GM12875 (cell line): Measurements from ENCODE around the gene ARHGDIA.
A peak's percentile ranks its signal among the peaks of the same experiment; 100 is the strongest.

Source experiments
- H3K4me3 ChIP-seq: one replicate; pipeline ENCODE4 v1.5.1; 2011; ENCODE audit warnings: low read depth, low read length, control low read depth
- TF ChIP-seq, protein P1 (sequence below): IDR thresholded peaks from 2 replicates; pipeline ENCODE4 v1.5.1; 2011; ENCODE audit warnings: low read depth, mild to moderate bottlenecking, control low read depth, inconsistent platforms, low read length, moderate library complexity, borderline replicate concordance; ENCODE audit not compliant: insufficient read depth

Gene ARHGDIA

DNA sequence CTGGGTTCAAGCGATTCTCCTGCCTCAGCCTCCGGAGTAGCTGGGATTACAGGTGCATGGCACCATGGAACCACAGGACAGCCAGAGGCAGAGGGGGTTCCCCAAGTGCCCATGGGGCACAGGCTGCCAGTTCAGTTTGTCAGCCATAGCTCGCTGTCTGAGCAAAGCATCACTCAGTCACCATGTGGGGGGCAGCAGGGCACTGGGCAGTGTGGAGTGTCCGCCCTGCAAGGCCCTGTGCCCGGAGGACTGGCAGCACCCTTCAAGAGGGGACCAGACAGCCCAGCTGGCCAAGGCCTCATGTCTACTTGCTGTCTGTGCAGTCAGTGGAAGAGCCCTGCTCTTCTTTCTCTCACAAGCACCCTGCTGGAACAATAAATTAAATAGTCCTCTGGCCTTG is 13.8 kb upstream of the ARHGDIA start:
- TF ChIP-seq, protein P1, sequence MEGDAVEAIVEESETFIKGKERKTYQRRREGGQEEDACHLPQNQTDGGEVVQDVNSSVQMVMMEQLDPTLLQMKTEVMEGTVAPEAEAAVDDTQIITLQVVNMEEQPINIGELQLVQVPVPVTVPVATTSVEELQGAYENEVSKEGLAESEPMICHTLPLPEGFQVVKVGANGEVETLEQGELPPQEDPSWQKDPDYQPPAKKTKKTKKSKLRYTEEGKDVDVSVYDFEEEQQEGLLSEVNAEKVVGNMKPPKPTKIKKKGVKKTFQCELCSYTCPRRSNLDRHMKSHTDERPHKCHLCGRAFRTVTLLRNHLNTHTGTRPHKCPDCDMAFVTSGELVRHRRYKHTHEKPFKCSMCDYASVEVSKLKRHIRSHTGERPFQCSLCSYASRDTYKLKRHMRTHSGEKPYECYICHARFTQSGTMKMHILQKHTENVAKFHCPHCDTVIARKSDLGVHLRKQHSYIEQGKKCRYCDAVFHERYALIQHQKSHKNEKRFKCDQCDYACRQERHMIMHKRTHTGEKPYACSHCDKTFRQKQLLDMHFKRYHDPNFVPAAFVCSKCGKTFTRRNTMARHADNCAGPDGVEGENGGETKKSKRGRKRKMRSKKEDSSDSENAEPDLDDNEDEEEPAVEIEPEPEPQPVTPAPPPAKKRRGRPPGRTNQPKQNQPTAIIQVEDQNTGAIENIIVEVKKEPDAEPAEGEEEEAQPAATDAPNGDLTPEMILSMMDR = no peak
- no peak overlapping the region for H3K4me3 ChIP-seq

DNA sequence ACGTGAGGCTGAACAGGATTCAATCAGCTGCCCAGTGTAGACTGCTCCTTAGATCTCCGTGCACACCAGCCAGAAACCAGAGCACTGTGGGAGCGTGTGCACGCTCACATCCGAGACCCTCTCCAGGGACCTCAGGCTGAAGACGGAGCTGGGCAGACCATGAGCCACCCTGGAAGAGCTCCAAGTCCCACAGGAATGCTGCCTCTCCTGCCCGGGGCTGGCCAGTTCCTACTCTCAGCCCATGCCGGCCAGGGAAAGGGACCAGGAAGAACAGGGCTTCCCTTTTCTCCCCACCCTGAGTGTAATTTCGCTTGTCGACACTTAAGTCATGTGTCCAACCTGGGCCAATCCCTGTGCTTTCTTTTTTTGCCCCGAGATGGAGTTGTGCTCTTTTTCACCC is 13.4 kb upstream of the ARHGDIA start:
- TF ChIP-seq, protein P1 = no peak

GRCh38 chr17:81879121-81879520 is 8.0 kb upstream of the ARHGDIA start:
- H3K4me3 ChIP-seq = no peak overlapping the region
- TF ChIP-seq, protein P1 = no peak

More for the DNA sequence above, 13.4 kb upstream of the ARHGDIA start:
- no peak overlapping the region for H3K4me3 ChIP-seq

DNA sequence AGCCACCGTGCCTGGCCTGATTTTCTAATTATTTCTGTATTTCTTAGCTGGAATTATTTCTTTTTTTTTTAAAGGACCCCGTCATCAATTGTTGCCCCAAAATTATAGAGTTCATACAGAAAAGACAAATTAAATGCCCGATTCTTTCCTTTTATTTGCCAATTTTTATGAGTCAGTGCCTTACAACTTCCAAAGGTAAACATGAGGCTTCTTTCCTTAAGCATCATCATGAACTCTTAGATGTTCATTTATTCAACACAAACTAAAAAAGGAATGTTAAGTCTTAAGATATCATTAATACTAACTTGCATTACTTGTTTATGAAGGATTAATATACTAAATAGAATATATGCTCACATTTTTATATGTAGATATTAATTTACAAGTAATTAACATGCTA is 7.2 kb upstream of the ARHGDIA start:
- TF ChIP-seq, protein P1 = no peak
- no peak overlapping the region for H3K4me3 ChIP-seq

DNA sequence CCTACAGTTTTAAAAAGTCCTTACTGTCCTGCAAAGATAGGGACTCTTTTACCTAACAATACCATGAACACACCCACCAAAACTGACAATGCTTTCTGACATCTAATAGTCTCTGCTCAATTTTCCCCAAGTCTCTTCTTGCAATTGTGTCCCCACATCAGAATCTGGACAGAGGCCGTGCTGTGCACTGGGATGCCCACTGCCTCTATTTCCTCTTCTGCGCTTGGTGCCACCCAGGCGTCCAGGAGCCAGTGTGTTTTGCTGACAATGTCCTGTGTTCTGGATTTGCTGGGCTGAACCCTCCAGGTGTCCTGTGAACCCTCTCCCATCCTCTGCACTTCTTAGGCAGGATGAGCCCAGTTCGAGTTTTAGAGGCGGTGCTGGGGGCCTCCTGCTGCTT is 6.4 kb upstream of the ARHGDIA start:
- TF ChIP-seq, protein P1 = no peak
- no peak overlapping the region for H3K4me3 ChIP-seq

GRCh38 chr17:81871387-81872230 is 472 bp upstream of the ARHGDIA start:
- TF ChIP-seq, protein P1 = peak; percentile 35; the same call in 1 of the 2 replicates
- peak overlapping the region; percentile 81 for H3K4me3 ChIP-seq

GRCh38 chr17:81870131-81870980 is 781 bp downstream of the ARHGDIA start:
- H3K4me3 ChIP-seq = peak overlapping the region; percentile 81

More at GRCh38 chr17:81870131-81870980, 781 bp downstream of the ARHGDIA start:
- TF ChIP-seq, protein P1 = no peak
